Activated T-cell treated with anti-CD3 and anti-CD28 coated beads, Interleukin-2, amount 50 U/mL, for 4 hours (primary cell): ENCODE results near the gene THSD8. TPM values are rescaled to one million over a fixed set of nuclear protein-coding genes. Genes with fewer than 3 reads are reported as not detected.
"Not testable (repeated sequence)": the region's sequence is repeated elsewhere in the genome, so short reads cannot be mapped to it uniquely, and the experiment has no call there.

Experiments
- ATAC-seq, 2 donors: fragments of 200-7000 bp; cut with Tn5 transposase; one replicate each; pipeline ENCODE4 v1.10.0; 2021
- DNase-seq: peaks from one replicate; pipeline ENCODE4 v3.0.0-alpha.2; 2020
- H3K27me3 Mint-ChIP-seq: one replicate; pipeline ENCODE4 v1.8.0; 2021; ENCODE audit warnings: low read depth, mixed read lengths
- H3K36me3 Mint-ChIP-seq: one replicate; pipeline ENCODE4 v1.8.0; 2022; ENCODE audit warnings: mixed read lengths; ENCODE audit not compliant: insufficient read depth
- H3K4me1 Mint-ChIP-seq: one replicate; pipeline ENCODE4 v1.8.0; 2021; ENCODE audit warnings: low read depth, mixed read lengths
- H3K4me3 Mint-ChIP-seq: one replicate; pipeline ENCODE4 v1.8.0; 2021; ENCODE audit warnings: mild to moderate bottlenecking, moderate library complexity, mixed read lengths
- H3K9me3 Mint-ChIP-seq: one replicate; pipeline ENCODE4 v1.8.0; 2021; ENCODE audit warnings: mixed read lengths
- total RNA-seq, 3 donors: library from RNA; stranded (reverse); gene quantifications; one replicate each; pipeline ENCODE4 v1.2.1, GENCODE V29; 2021

THSD8 gene
- total RNA-seq, 3 donors from 2014 or later = 10.3 to 18.8 (median 12.6) TPM

GRCh38 chr19:12815088-12815487, 13.2 kb downstream of the THSD8 start:
- ATAC-seq (no peak), DNase-seq (no peak)
- no peaks in the 10 kb centered on the region for H3K4me1 Mint-ChIP-seq
- no peaks in the 10 kb centered on the region for H3K9me3 Mint-ChIP-seq
- no peaks in the 10 kb centered on the region for H3K27me3 Mint-ChIP-seq
- peaks cover 9% of the 10 kb centered on the region for H3K36me3 Mint-ChIP-seq
- H3K4me3 Mint-ChIP-seq = no peak overlapping the region

DNA sequence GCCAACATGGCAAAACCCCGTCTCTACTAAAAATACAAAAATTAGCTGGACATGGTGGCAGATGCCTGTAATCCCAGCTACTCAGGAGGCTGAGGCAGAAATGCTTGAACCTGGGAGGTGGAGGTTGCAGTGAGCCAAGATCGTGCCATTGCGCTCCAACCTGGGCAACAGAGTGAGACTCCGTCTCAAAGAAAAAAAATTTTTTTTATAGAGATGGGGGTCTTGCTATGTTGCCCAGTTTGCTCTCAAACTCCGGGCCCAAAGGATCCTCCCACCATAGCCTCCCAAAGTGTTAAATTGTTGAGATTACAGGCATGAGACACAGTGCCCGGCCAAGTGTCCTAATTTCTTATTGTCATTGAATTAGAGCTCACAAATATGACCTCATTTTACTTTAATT, 15.3 kb downstream of the THSD8 start:
- not testable (repeated sequence) for H3K36me3 Mint-ChIP-seq, H3K4me3 Mint-ChIP-seq, H3K27me3 Mint-ChIP-seq, H3K9me3 Mint-ChIP-seq, DNase-seq, H3K4me1 Mint-ChIP-seq, ATAC-seq

- not testable (repeated sequence) for H3K4me3 Mint-ChIP-seq, H3K27me3 Mint-ChIP-seq, DNase-seq, ATAC-seq, H3K4me1 Mint-ChIP-seq, H3K9me3 Mint-ChIP-seq, H3K36me3 Mint-ChIP-seq
These were observed 15.9 kb downstream of the THSD8 start for GRCh38 chr19:12817810-12818209.

GRCh38 chr19:12821761-12822160, 19.9 kb downstream of the THSD8 start:
- peaks cover 20% of the 10 kb centered on the region for H3K27me3 Mint-ChIP-seq
- H3K36me3 Mint-ChIP-seq = no peaks in the 10 kb centered on the region
- H3K4me3 Mint-ChIP-seq = no peak overlapping the region
- H3K9me3 Mint-ChIP-seq = peaks cover 7% of the 10 kb centered on the region
- DNase-seq (no peak), ATAC-seq (peak; percentile 58 to 67)
- H3K4me1 Mint-ChIP-seq = peaks cover 5% of the 10 kb centered on the region

GRCh38 chr19:12825254-12826131, 23.6 kb downstream of the THSD8 start:
- H3K4me3 Mint-ChIP-seq = no peak overlapping the region
- peaks cover 5% of the 10 kb centered on the region for H3K4me1 Mint-ChIP-seq
- peak; percentile 38 to 47 for ATAC-seq
- no peak for DNase-seq
- H3K36me3 Mint-ChIP-seq = no peaks in the 10 kb centered on the region
- H3K27me3 Mint-ChIP-seq = peaks cover 56% of the 10 kb centered on the region
- peaks cover 7% of the 10 kb centered on the region for H3K9me3 Mint-ChIP-seq

GRCh38 chr19:12828494-12828893, 26.6 kb downstream of the THSD8 start:
- no peak for DNase-seq
- peaks cover 15% of the 10 kb centered on the region for H3K4me1 Mint-ChIP-seq
- no peak overlapping the region for H3K4me3 Mint-ChIP-seq
- no peaks in the 10 kb centered on the region for H3K36me3 Mint-ChIP-seq
- H3K9me3 Mint-ChIP-seq = no peaks in the 10 kb centered on the region
- peaks cover 82% of the 10 kb centered on the region for H3K27me3 Mint-ChIP-seq
- peak in 1 of 2 donors; percentile 52 for ATAC-seq

- Mint-ChIP-seq H3K27me3 (peaks cover 82% of the 10 kb centered on the region), H3K4me3 (no peak overlapping the region), H3K36me3 (no peaks in the 10 kb centered on the region), H3K4me1 (peaks cover 21% of the 10 kb centered on the region), H3K9me3 (no peaks in the 10 kb centered on the region)
- DNase-seq (no peak), ATAC-seq (no peak)
These were observed 31.5 kb downstream of the THSD8 start for GRCh38 chr19:12833418-12833737.

GRCh38 chr19:12833738-12834565, 32.1 kb downstream of the THSD8 start:
- ATAC-seq = peak; percentile 19

DNA sequence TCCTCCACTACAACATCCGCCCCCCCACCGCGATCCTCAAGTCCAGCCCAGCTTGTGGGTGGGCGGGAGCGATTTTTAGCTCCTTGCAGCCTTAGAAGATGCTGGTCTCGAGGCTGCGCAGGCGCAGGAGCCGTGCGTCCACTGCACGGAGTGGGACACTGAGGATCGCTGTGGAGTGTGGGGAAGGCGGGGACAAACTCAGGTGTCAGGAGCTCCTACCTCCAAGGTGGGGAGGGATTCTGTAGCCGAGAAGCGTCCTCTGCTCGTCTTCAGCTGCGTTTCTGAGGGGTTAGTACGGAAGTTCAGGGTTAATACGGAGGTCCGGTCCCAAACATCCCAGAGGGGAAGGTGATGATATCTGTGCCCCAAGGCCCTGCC, 32.7 kb downstream of the THSD8 start, which contains the start of gene RTBDN:
TSS of gene RTBDN (minus strand) at position 14 of the 378 bp plus-strand sequence. CDS start 4,600 bp downstream, outside the sequence.
- H3K4me1 Mint-ChIP-seq = peaks cover 28% of the 10 kb centered on the region
- H3K27me3 Mint-ChIP-seq = peaks cover 81% of the 10 kb centered on the region
- DNase-seq = no peak
- ATAC-seq = no peak
- no peaks in the 10 kb centered on the region for H3K9me3 Mint-ChIP-seq
- H3K4me3 Mint-ChIP-seq = peak within 1 kb of the TSS; percentile 44
- no peaks in the 10 kb centered on the region for H3K36me3 Mint-ChIP-seq

More at GRCh38 chr19:12833738-12834565, 32.1 kb downstream of the THSD8 start:
- Mint-ChIP-seq H3K4me3 (peak overlapping the region; percentile 44), H3K9me3 (no peaks in the 10 kb centered on the region), H3K4me1 (peaks cover 22% of the 10 kb centered on the region), H3K36me3 (no peaks in the 10 kb centered on the region), H3K27me3 (peaks cover 80% of the 10 kb centered on the region)
- DNase-seq = peak; percentile 27

- Mint-ChIP-seq H3K27me3 (peaks cover 81% of the 10 kb centered on the region), H3K4me3 (no peak overlapping the region), H3K4me1 (peaks cover 29% of the 10 kb centered on the region), H3K36me3 (no peaks in the 10 kb centered on the region), H3K9me3 (no peaks in the 10 kb centered on the region)
- ATAC-seq = no peak
- DNase-seq = no peak
These were observed 33.3 kb downstream of the THSD8 start for GRCh38 chr19:12834976-12835757.

GRCh38 chr19:12836529-12836863, 34.6 kb downstream of the THSD8 start:
- DNase-seq = no peak
- H3K9me3 Mint-ChIP-seq = no peaks in the 10 kb centered on the region
- H3K36me3 Mint-ChIP-seq = no peaks in the 10 kb centered on the region
- peaks cover 38% of the 10 kb centered on the region for H3K4me1 Mint-ChIP-seq
- no peak overlapping the region for H3K4me3 Mint-ChIP-seq
- ATAC-seq = no peak
- H3K27me3 Mint-ChIP-seq = peaks cover 81% of the 10 kb centered on the region

DNA sequence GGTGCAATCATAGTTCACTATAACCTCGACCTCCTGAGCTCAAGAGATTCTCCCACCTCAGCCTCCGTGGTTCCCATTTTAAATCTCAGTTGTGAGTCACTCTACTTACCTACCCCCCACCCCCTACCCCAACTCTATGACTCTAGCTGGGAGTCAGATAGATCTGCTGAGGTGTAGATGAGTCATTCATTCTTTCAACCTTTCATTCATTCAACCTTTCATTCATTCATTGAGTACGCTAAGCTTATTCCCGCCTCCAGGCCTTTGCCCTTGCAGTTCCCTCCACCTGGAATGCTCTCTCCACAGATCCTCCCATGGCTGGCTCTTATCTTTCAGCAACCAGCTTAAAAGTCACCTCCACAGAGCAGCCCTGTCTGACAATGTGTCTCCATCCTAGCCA, 35.4 kb downstream of the THSD8 start:
- DNase-seq (no peak), ATAC-seq (peak; percentile 25 to 35)
- H3K4me1 Mint-ChIP-seq = peaks cover 37% of the 10 kb centered on the region
- no peak overlapping the region for H3K4me3 Mint-ChIP-seq
- no peaks in the 10 kb centered on the region for H3K36me3 Mint-ChIP-seq
- no peaks in the 10 kb centered on the region for H3K9me3 Mint-ChIP-seq
- H3K27me3 Mint-ChIP-seq = peaks cover 80% of the 10 kb centered on the region

GRCh38 chr19:12838182-12838885, 36.5 kb downstream of the THSD8 start, which contains the start of gene MAST1:
Gene MAST1, plus strand, starts transcription at chr19:12838515. Its CDS starts 58 bp downstream, at chr19:12838573.
- peak within 1 kb of the TSS; percentile 48 for H3K4me3 Mint-ChIP-seq
- no peaks in the 10 kb centered on the region for H3K9me3 Mint-ChIP-seq
- H3K4me1 Mint-ChIP-seq = peaks cover 30% of the 10 kb centered on the region
- peak; percentile 34 for DNase-seq
- ATAC-seq = peak; percentile 64 to 68
- H3K36me3 Mint-ChIP-seq = no peaks in the 10 kb centered on the region
- peaks cover 80% of the 10 kb centered on the region for H3K27me3 Mint-ChIP-seq
